Astrocyte (in vitro differentiated cells and primary cell): ENCODE results near the gene TMEM120B. TPM values are rescaled to one million over a fixed set of nuclear protein-coding genes. Genes with fewer than 3 reads are reported as not detected.

Source experiments
- DNase-seq: peaks from one replicate; pipeline ENCODE4 v3.0.0-alpha.2; 2010; ENCODE audit warnings: low read depth
- FAIRE-seq: peaks from 2 replicates; lab custom pipeline; 2011; peaks lifted over from hg19 to GRCh38; lab: Jason Lieb, UNC
- H2AFZ ChIP-seq: 2 replicates; pipeline ENCODE4 v1.6.0; 2012; ENCODE audit warnings: low read depth, low read length, inconsistent platforms
- H3K27ac ChIP-seq: 2 replicates; pipeline ENCODE4 v1.5.1; 2011; ENCODE audit warnings: low read depth, low read length, inconsistent platforms
- H3K27me3 ChIP-seq: 2 replicates; pipeline ENCODE4 v1.6.0; 2011; ENCODE audit warnings: low read length, inconsistent platforms; ENCODE audit not compliant: insufficient read depth
- H3K36me3 ChIP-seq: 2 replicates; pipeline ENCODE4 v1.5.1; 2011; ENCODE audit warnings: low read length, inconsistent platforms; ENCODE audit not compliant: insufficient read depth
- H3K4me1 ChIP-seq: 2 replicates; pipeline ENCODE4 v1.5.1; 2011; ENCODE audit warnings: low read length, inconsistent platforms; ENCODE audit not compliant: insufficient read depth
- H3K4me2 ChIP-seq: 2 replicates; pipeline ENCODE4 v1.6.0; 2012; ENCODE audit warnings: low read length, inconsistent platforms
- H3K4me3 ChIP-seq: 2 replicates; pipeline ENCODE4 v1.5.1; 2011; ENCODE audit warnings: low read depth, mild to moderate bottlenecking, low read length, inconsistent platforms; ENCODE audit not compliant: insufficient read depth
- H3K79me2 ChIP-seq: 2 replicates; pipeline ENCODE4 v1.6.0; 2012; ENCODE audit warnings: mild to moderate bottlenecking, low read length, inconsistent platforms; ENCODE audit not compliant: insufficient read depth
- H3K9ac ChIP-seq: 2 replicates; pipeline ENCODE4 v1.6.0; 2012; ENCODE audit warnings: mild to moderate bottlenecking, low read length, inconsistent platforms
- H3K9me3 ChIP-seq: 2 replicates; pipeline ENCODE4 v1.5.1; 2012; ENCODE audit warnings: low read depth, mild to moderate bottlenecking, low read length, inconsistent platforms; ENCODE audit not compliant: insufficient read depth
- H4K20me1 ChIP-seq: 2 replicates; pipeline ENCODE4 v1.6.0; 2012; ENCODE audit warnings: low read length, inconsistent platforms; ENCODE audit not compliant: insufficient read depth
- H3K27ac Mint-ChIP-seq: one replicate; pipeline ENCODE4 v1.8.0; 2021; ENCODE audit warnings: mild to moderate bottlenecking, mixed read lengths; ENCODE audit not compliant: unreplicated experiment
- H3K27me3 Mint-ChIP-seq: one replicate; pipeline ENCODE4 v1.8.0; 2021; ENCODE audit warnings: low read depth, mixed read lengths; ENCODE audit not compliant: unreplicated experiment
- H3K36me3 Mint-ChIP-seq: one replicate; pipeline ENCODE4 v1.8.0; 2021; ENCODE audit warnings: low read depth, mixed read lengths; ENCODE audit not compliant: unreplicated experiment
- H3K4me1 Mint-ChIP-seq: one replicate; pipeline ENCODE4 v1.8.0; 2021; ENCODE audit warnings: low read depth, mixed read lengths; ENCODE audit not compliant: unreplicated experiment
- H3K4me3 Mint-ChIP-seq: one replicate; pipeline ENCODE4 v1.8.0; 2021; ENCODE audit warnings: mild to moderate bottlenecking, moderate library complexity, mixed read lengths; ENCODE audit not compliant: unreplicated experiment
- H3K9me3 Mint-ChIP-seq: one replicate; pipeline ENCODE4 v1.8.0; 2021; ENCODE audit warnings: mild to moderate bottlenecking, mixed read lengths; ENCODE audit not compliant: unreplicated experiment
- CTCF ChIP-seq: IDR thresholded peaks from 2 replicates; pipeline ENCODE4 v1.5.1; 2011; ENCODE audit warnings: low read depth, mild to moderate bottlenecking, inconsistent platforms, low read length, moderate library complexity; ENCODE audit not compliant: insufficient read depth
- EZH2 ChIP-seq: IDR thresholded peaks from 2 replicates; pipeline ENCODE4 v1.6.1; 2012; ENCODE audit warnings: mild to moderate bottlenecking, low read length, inconsistent platforms; ENCODE audit not compliant: insufficient read depth
- total RNA-seq: library from RNA; stranded (reverse); gene quantifications from 2 replicates; pipeline ENCODE4 v1.2.1, GENCODE V29; 2021

Gene TMEM120B
- total RNA-seq, 1 donor from 2014 or later: 36.0 TPM

- no peaks in the 10 kb centered on the region for H3K27me3 Mint-ChIP-seq
- Histone ChIP-seq H3K9ac (peak overlapping the region; percentile 100), H3K79me2 (peaks cover 74% of the 10 kb centered on the region), H3K4me3 (peak overlapping the region; percentile 65), H3K4me1 (peaks cover 53% of the 10 kb centered on the region), H3K27ac (peak overlapping the region; percentile 99), H3K4me2 (peak overlapping the region; percentile 91), H4K20me1 (peaks cover 37% of the 10 kb centered on the region), H3K27me3 (no peaks in the 10 kb centered on the region), H3K9me3 (no peaks in the 10 kb centered on the region), H3K36me3 (peaks cover 5% of the 10 kb centered on the region), H2AFZ (peak overlapping the region; percentile 48)
- DNase-seq (peak; percentile 89), FAIRE-seq (no peak)
- peaks cover 3% of the 10 kb centered on the region for H3K36me3 Mint-ChIP-seq
- H3K4me1 Mint-ChIP-seq: peaks cover 17% of the 10 kb centered on the region
- peak overlapping the region; percentile 98 for H3K27ac Mint-ChIP-seq
- TF ChIP-seq EZH2: no peak
- no peak for TF ChIP-seq CTCF
- no peaks in the 10 kb centered on the region for H3K9me3 Mint-ChIP-seq
- peak overlapping the region; percentile 86 for H3K4me3 Mint-ChIP-seq
Observed at GRCh38 chr12:121802843-121803698, 90.5 kb downstream of the TMEM120B start.

GRCh38 chr12:121803861-121804416 lies 91.4 kb downstream of the TMEM120B start, which contains the start of gene SETD1B:
Gene SETD1B (plus strand): TSS chr12:121804009. CDS start chr12:121804738, 729 bp downstream.
- Histone ChIP-seq H2AFZ (peak within 1 kb of the TSS; percentile 48), H3K4me3 (peak within 1 kb of the TSS; percentile 68), H3K9me3 (no peaks in the 10 kb centered on the region), H3K4me2 (peak within 1 kb of the TSS; percentile 91), H3K4me1 (peaks cover 44% of the 10 kb centered on the region), H3K27ac (peak within 1 kb of the TSS; percentile 99), H4K20me1 (peaks cover 37% of the 10 kb centered on the region), H3K36me3 (peaks cover 12% of the 10 kb centered on the region), H3K9ac (peak within 1 kb of the TSS; percentile 100), H3K79me2 (peaks cover 72% of the 10 kb centered on the region), H3K27me3 (no peaks in the 10 kb centered on the region)
- Mint-ChIP-seq H3K27me3 (no peaks in the 10 kb centered on the region), H3K4me3 (peak within 1 kb of the TSS; percentile 95), H3K27ac (peak within 1 kb of the TSS; percentile 98), H3K4me1 (peaks cover 11% of the 10 kb centered on the region), H3K36me3 (peaks cover 1% of the 10 kb centered on the region), H3K9me3 (no peaks in the 10 kb centered on the region)
- TF ChIP-seq EZH2 (no peak), CTCF (no peak)
- no peak for FAIRE-seq
- peak; percentile 47 for DNase-seq
